H1 (cell line): ENCODE data around the gene TRIM10. TPM values are rescaled to one million over a fixed set of nuclear protein-coding genes. Genes with fewer than 3 reads are reported as not detected.

Source experiments
- CHD7 ChIP-seq: fragments of 300-600 bp; sonication (generic); IDR thresholded peaks from 2 replicates; pipeline ENCODE4 v1.7.1; 2012; ENCODE audit warnings: low read length, moderate library complexity, mild to moderate bottlenecking, inconsistent platforms; ENCODE audit not compliant: insufficient replicate concordance
- GTF2F1 ChIP-seq: IDR thresholded peaks from 2 replicates; pipeline ENCODE4 v1.6.1; 2012; ENCODE audit warnings: low read depth, low read length, improper control_type of control experiment, borderline replicate concordance
- MAX ChIP-seq: IDR thresholded peaks from 2 replicates; pipeline ENCODE4 v1.6.1; 2012; ENCODE audit warnings: inconsistent platforms
- NANOG ChIP-seq: IDR thresholded peaks from 2 replicates; pipeline ENCODE4 v1.6.1; 2011; ENCODE audit warnings: low read length, low read depth, mild to moderate bottlenecking, inconsistent platforms; ENCODE audit not compliant: insufficient read depth, poor library complexity, severe bottlenecking
- POU5F1 ChIP-seq: IDR thresholded peaks from 2 replicates; pipeline ENCODE4 v1.6.1; 2011; ENCODE audit warnings: low read depth, mild to moderate bottlenecking, low read length, moderate library complexity
- RNF2 ChIP-seq: fragments of 200-900, 300-1000 bp; sonication (generic); IDR thresholded peaks from 2 replicates; pipeline ENCODE4 v1.7.1; 2016; ENCODE audit warnings: borderline replicate concordance, low read depth, mild to moderate bottlenecking, antibody characterized with exemption, low read length; ENCODE audit not compliant: poor library complexity, severe bottlenecking; ENCODE audit errors: missing control alignments
- RXRA ChIP-seq: IDR thresholded peaks from 2 replicates; pipeline ENCODE4 v1.6.1; 2011; ENCODE audit warnings: low read depth, mild to moderate bottlenecking, low read length, moderate library complexity; ENCODE audit not compliant: insufficient read depth
- SAP30 ChIP-seq: fragments of 300-600 bp; sonication (generic); IDR thresholded peaks from 2 replicates; pipeline ENCODE4 v1.7.1; 2012; ENCODE audit warnings: low read length, moderate library complexity, mild to moderate bottlenecking, inconsistent platforms; ENCODE audit not compliant: insufficient read depth, insufficient replicate concordance
- SUZ12 ChIP-seq: fragments of 200-600 bp; sonication (generic); IDR thresholded peaks from 2 replicates; pipeline ENCODE4 v1.6.1; 2012; ENCODE audit warnings: mild to moderate bottlenecking, inconsistent platforms, low read length, moderate library complexity, mixed read lengths
- TAF1 ChIP-seq: IDR thresholded peaks from 2 replicates; pipeline ENCODE4 v1.6.1; 2011; ENCODE audit warnings: mild to moderate bottlenecking, low read depth, low read length
- polyA plus RNA-seq, 7 experiments: library from polyadenylated mRNA; depleted of rRNA in 3 of 7; stranded (reverse) in 5 of 7; unstranded in 2 of 7; fragments of >200 nt in 5 of 7; fragments of 200-250 nt in 2 of 7; gene quantifications; 1 replicate in 5 of 7; 2 replicates in 1 of 7; 4 replicates in 1 of 7; pipeline versions ENCODE4 v1.2.1 to v1.2.3, GENCODE V29; 2011 to 2013; ENCODE audit warnings: missing spikeins in 2 of 7, mixed read lengths in 2 of 7
- total RNA-seq: library from RNA; stranded (reverse); fragmentation: NEBNext Ultra II Directional; extraction: Animal tissue kit (Norgen Biotek cat#: 25700); gene quantifications from 2 replicates; pipeline ENCODE4 v1.2.1, GENCODE V29; 2021

Gene TRIM10
- total and polyA plus RNA-seq, 2 of the 8 experiments (the other 6 are each of a cell fraction or from before 2014, with no cell fraction given), result 0.06 TPM; not detected in 1

- TF ChIP-seq CHD7, result no peak
- TF ChIP-seq RXRA, result no peak
- no peak for TF ChIP-seq RNF2
- TF ChIP-seq NANOG, result no peak
- no peak for TF ChIP-seq SUZ12
- TF ChIP-seq SAP30, result no peak
- no peak for TF ChIP-seq POU5F1
- no peak for TF ChIP-seq GTF2F1
- no peak for TF ChIP-seq TAF1
- TF ChIP-seq MAX, result no peak
These were observed 23.5 kb upstream of the TRIM10 start (continued) for GRCh38 chr6:30184417-30185031.
